ENCODE measurements around the gene DRAM2. TPM values are rescaled to one million over a fixed set of nuclear protein-coding genes. Genes with fewer than 3 reads are reported as not detected.

DRAM2 gene
- total and polyA plus RNA-seq, 9 of the 15 experiments (the other 6 are each of a cell fraction or from before 2014, with no cell fraction given) = 29.0 to 161 (median 53.5) TPM

GRCh38 chr1:111141245-111142220, 1.6 kb upstream of the DRAM2 start (continued):
- TF ChIP-seq TEAD4 (IDR thresholded peaks at IDR 0.05; ENCODE audit: low read length) = no peak
- no peak for TF ChIP-seq TEAD4 (CRISPR knock-in tag; IDR thresholded peaks at IDR 0.05; ENCODE audit: borderline replicate concordance)
- peak; percentile 68 for TF ChIP-seq CEBPB (tag; IDR thresholded peaks at IDR 0.05)
- TF ChIP-seq CHD4 (IDR thresholded peaks at IDR 0.05; ENCODE audit: insufficient read depth, insufficient replicate concordance, low read depth, low read length, poor library complexity, severe bottlenecking) = no peak
- no peak for TF ChIP-seq ZNF146 (CRISPR knock-in tag; IDR thresholded peaks at IDR 0.05; ENCODE audit: unreplicated experiment)
- TF ChIP-seq C11orf30 (IDR thresholded peaks at IDR 0.05; ENCODE audit: low read depth) = peak; percentile 18; the same call in 1 of the 2 replicates
- no peak for TF ChIP-seq HNRNPH1 (optimal IDR thresholded peaks at IDR 0.05; ENCODE audit: low read depth, low read length)
- no peak for TF ChIP-seq CC2D1A (IDR thresholded peaks at IDR 0.05)
- no peak for TF ChIP-seq NFRKB (IDR thresholded peaks at IDR 0.05; ENCODE audit: low read depth)
- TF ChIP-seq LCOR (CRISPR knock-in tag; IDR thresholded peaks at IDR 0.05) = 0 out of 2 replicates have a peak, but pooled peaks have one; percentile 1
- no peak for TF ChIP-seq CREB1 (IDR thresholded peaks at IDR 0.05)
- TF ChIP-seq CREB1 (CRISPR knock-in tag; IDR thresholded peaks at IDR 0.05) = no peak
- TF ChIP-seq HNRNPUL1 (IDR thresholded peaks at IDR 0.05; ENCODE audit: low read length) = no peak
- no peak for TF ChIP-seq CEBPG (CRISPR knock-in tag; IDR thresholded peaks at IDR 0.05)
- TF ChIP-seq CEBPG (tag; conservative IDR thresholded peaks at IDR 0.05 in 1 of 2, IDR thresholded peaks at IDR 0.05 in 1 of 2) = peak; percentile 32 to 64; a peak in 2 of 4 replicates
- TF ChIP-seq RBM22 (IDR thresholded peaks at IDR 0.05; ENCODE audit: low read depth, low read length, poor library complexity, severe bottlenecking) = no peak
- peak; percentile 13; the same call in 1 of the 2 replicates for TF ChIP-seq ZNF316 (IDR thresholded peaks at IDR 0.05)
- TF ChIP-seq SMAD2 (IDR thresholded peaks at IDR 0.05; ENCODE audit: low read depth, low read length) = no peak
- TF ChIP-seq MYBL2 (IDR thresholded peaks at IDR 0.05; ENCODE audit: low read depth) = no peak
- no peak for TF ChIP-seq MYBL2 (CRISPR knock-in tag; IDR thresholded peaks at IDR 0.05; ENCODE audit: borderline replicate concordance)
- no peak for TF ChIP-seq ADNP (tag; IDR thresholded peaks at IDR 0.05)
- no peak for TF ChIP-seq KDM1A (IDR thresholded peaks at IDR 0.05)
- 0 out of 2 replicates have a peak, but pooled peaks have one; percentile 44 for TF ChIP-seq NKRF (IDR thresholded peaks at IDR 0.05; ENCODE audit: borderline replicate concordance)
- TF ChIP-seq BHLHE40 (IDR thresholded peaks at IDR 0.05; ENCODE audit: low read length) = no peak
- no peak for TF ChIP-seq PCBP2 (IDR thresholded peaks at IDR 0.05; ENCODE audit: low read depth, low read length, poor library complexity, severe bottlenecking)
- peak; percentile 9; the same call in 1 of the 2 replicates for TF ChIP-seq SPI1 (IDR thresholded peaks at IDR 0.05; ENCODE audit: borderline replicate concordance, low read depth, low read length)
- TF ChIP-seq HDAC2 (IDR thresholded peaks at IDR 0.05) = no peak
- TF ChIP-seq TAF15 (IDR thresholded peaks at IDR 0.05; ENCODE audit: low read depth, low read length) = no peak

Data from K562 (cell line).